ENCODE measurements around the gene ABLIM1. TPM values are rescaled to one million over a fixed set of nuclear protein-coding genes. Genes with fewer than 3 reads are reported as not detected.

ABLIM1 gene
- total RNA-seq, 1 experiment from 2014 or later: 274 TPM

DNA sequence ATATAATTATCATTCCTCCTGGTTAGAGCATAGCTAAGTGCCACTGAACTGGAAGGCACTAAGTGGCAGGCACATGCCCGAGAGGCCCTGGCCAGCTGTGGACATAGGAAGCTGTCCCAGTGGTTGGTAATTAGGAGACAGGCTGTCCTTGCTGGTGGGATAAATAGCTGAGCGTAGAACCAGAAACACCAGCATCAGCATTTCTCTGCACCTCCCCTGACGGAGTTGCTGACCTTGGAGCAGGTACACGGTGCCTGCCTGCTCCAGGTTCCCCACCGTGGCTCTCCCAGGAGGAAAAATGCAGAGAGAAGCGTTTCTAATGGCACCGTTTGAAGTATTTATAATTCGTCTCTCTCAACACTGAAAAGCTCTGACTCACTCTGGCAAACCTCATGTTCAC lies 5.6 kb upstream of the ABLIM1 start:
- no peak for DNase-seq (ENCODE audit: low read depth, low spot score)
- ChIA-PET POLR2A (interaction anchor here (0.6 to 1.1 kb wide), 3 partner anchors 19 to 1355 kb away, joined by 3 read pairs; no protein-coding TSS in a partner anchor), CTCF (interaction anchor here (0.6 to 1.1 kb wide), 2 partner anchors 30 to 41 kb away, joined by 3 to 4 read pairs; no protein-coding TSS in a partner anchor)
- peak overlapping the region; percentile 79 for H3K27ac ChIP-seq (ENCODE audit: low read length)
- in situ Hi-C loops (cut with HindIII; ENCODE audit: low pct_unique_long_range_greater_than_20kb, low sequenced_read_pairs): no loop called here
- H3K36me3 ChIP-seq (ENCODE audit: control insufficient read depth, insufficient read depth, low read length): no peaks in the 10 kb centered on the region
- H3K4me1 ChIP-seq (ENCODE audit: control insufficient read depth, insufficient read depth, low read length): peaks cover 71% of the 10 kb centered on the region
- intact Hi-C loops (cut with micrococcal nuclease; ENCODE audit: unreplicated experiment): no loop called here
- ATAC-seq: peak; percentile 53
- no peaks in the 10 kb centered on the region for H3K9me3 ChIP-seq (ENCODE audit: control insufficient read depth, insufficient read depth, low read depth, low read length)
- BruUV-seq (replicated peaks): no TSS peak
- H3K27me3 ChIP-seq (ENCODE audit: control insufficient read depth, insufficient read depth, low read length): no peaks in the 10 kb centered on the region
- TF ChIP-seq REST (IDR thresholded peaks at IDR 0.05; ENCODE audit: insufficient read depth in 1 of 2, low read depth in 2 of 2, low read length in 1 of 2) (no peak), POLR2AphosphoS5 (IDR thresholded peaks at IDR 0.05; ENCODE audit: low read depth, low read length) (no peak), SIN3A (IDR thresholded peaks at IDR 0.05; ENCODE audit: borderline replicate concordance, insufficient read depth, low read depth, low read length) (no peak), TCF7L2 (IDR thresholded peaks at IDR 0.05; ENCODE audit: low read depth, low read length) (no peak)
- TF ChIP-seq, protein P1, sequence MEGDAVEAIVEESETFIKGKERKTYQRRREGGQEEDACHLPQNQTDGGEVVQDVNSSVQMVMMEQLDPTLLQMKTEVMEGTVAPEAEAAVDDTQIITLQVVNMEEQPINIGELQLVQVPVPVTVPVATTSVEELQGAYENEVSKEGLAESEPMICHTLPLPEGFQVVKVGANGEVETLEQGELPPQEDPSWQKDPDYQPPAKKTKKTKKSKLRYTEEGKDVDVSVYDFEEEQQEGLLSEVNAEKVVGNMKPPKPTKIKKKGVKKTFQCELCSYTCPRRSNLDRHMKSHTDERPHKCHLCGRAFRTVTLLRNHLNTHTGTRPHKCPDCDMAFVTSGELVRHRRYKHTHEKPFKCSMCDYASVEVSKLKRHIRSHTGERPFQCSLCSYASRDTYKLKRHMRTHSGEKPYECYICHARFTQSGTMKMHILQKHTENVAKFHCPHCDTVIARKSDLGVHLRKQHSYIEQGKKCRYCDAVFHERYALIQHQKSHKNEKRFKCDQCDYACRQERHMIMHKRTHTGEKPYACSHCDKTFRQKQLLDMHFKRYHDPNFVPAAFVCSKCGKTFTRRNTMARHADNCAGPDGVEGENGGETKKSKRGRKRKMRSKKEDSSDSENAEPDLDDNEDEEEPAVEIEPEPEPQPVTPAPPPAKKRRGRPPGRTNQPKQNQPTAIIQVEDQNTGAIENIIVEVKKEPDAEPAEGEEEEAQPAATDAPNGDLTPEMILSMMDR (IDR thresholded peaks at IDR 0.05): no peak
- H3K4me3 ChIP-seq (ENCODE audit: low read depth in 2 of 2, low read length in 2 of 2): no peak overlapping the region

GRCh38 chr10:114662646-114663217 lies 4.7 kb upstream of the ABLIM1 start:
- Histone ChIP-seq H3K4me1 (ENCODE audit: control insufficient read depth, insufficient read depth, low read length) (peaks cover 79% of the 10 kb centered on the region), H3K36me3 (ENCODE audit: control insufficient read depth, insufficient read depth, low read length) (no peaks in the 10 kb centered on the region), H3K9me3 (ENCODE audit: control insufficient read depth, insufficient read depth, low read depth, low read length) (no peaks in the 10 kb centered on the region), H3K27me3 (ENCODE audit: control insufficient read depth, insufficient read depth, low read length) (no peaks in the 10 kb centered on the region), H3K4me3 (ENCODE audit: low read depth in 2 of 2, low read length in 2 of 2) (no peak overlapping the region), H3K27ac (ENCODE audit: low read length) (peak overlapping the region; percentile 79)
- no TSS peak for BruUV-seq (replicated peaks)
- CTCF ChIA-PET: no interaction called here
- POLR2A ChIA-PET: interaction anchor here (1.1 kb wide), 1 partner anchor 20 kb away, joined by 3 read pairs; no protein-coding TSS in a partner anchor
- in situ Hi-C loops (cut with HindIII; ENCODE audit: low pct_unique_long_range_greater_than_20kb, low sequenced_read_pairs): no loop called here
- TF ChIP-seq, protein P1 (IDR thresholded peaks at IDR 0.05): 0 out of 2 replicates have a peak, but pooled peaks have one; percentile 17
- TF ChIP-seq POLR2AphosphoS5 (IDR thresholded peaks at IDR 0.05; ENCODE audit: low read depth, low read length) (no peak), SIN3A (IDR thresholded peaks at IDR 0.05; ENCODE audit: borderline replicate concordance, insufficient read depth, low read depth, low read length) (no peak), TCF7L2 (IDR thresholded peaks at IDR 0.05; ENCODE audit: low read depth, low read length) (no peak), REST (IDR thresholded peaks at IDR 0.05; ENCODE audit: insufficient read depth in 1 of 2, low read depth in 2 of 2, low read length in 1 of 2) (no peak)
- no peak for ATAC-seq
- intact Hi-C loops (cut with micrococcal nuclease; ENCODE audit: unreplicated experiment): no loop called here
- no peak for DNase-seq (ENCODE audit: low read depth, low spot score)

Data from Panc1 (cell line).